HS-27A (cell line): Measurements from ENCODE around the gene TRERF1.

Source experiments
- DNase-seq: peaks from one replicate; pipeline ENCODE4 v3.0.0-alpha.2; 2012; ENCODE audit warnings: low read depth, missing footprints

The TRERF1 gene

DNA sequence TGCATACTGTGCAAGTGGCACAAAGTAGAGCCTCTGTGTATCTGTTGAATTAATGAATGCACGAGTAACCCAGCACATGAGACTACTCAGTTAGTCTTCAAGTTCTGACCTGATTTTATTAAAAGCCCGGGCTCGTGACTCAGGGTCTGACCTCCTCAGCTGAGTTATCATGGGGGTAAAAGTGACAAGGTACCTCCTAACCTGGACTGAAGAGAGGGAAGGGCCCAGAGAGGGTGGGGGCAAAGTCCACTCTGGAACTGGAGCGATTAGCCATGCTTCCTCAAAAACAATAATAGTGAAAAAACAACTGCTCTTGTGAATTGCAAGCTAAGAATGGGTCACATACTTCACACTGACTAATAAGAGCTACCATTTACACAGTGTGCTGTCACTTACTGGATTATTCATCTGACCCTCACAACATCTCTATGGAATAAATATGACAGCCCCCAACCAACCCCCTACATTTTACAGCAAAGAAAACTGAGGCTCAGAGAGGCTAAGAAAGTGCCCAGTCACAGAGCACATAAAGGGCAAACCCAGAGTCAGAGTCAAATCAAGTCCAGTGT, 26.7 kb downstream of the TRERF1 start:
- DNase-seq: no peak

DNA sequence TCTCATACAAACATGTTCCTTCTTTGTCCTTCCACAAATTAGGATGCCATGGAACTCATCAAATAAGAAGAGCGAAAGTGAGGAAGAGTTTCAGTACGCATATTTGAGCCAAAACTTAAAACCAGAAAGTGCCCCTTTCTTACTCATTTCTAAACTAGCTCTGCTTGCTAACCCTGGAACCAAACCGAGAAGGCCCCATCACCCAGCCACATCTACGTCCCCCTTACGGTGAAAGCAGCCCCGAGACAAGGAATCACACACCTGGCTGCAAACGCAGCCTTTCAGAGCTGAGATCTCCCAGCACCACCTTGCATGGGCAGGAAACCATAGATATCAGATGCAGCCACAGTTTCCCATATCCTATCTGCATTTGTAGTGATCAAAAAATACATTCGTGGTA, 28.5 kb downstream of the TRERF1 start:
- no peak for DNase-seq

DNA sequence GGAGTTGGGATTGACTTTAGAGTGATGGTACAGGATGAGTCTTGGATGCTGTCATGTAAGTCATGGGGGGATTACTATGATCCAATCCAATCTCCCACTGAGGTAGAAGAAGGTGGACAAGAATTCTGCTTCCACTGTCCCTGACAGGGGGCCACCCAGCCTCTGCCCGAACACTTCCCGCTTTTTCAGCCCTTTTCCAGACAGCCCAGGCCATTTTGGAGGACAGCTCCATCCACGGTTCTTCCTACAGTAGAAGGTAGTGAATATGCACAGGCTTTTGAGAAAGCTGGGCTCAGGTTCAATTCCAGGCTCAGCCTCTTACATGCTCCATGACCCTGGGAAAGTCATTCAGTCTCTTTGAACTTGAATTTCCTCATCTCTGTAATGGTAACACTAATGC, 31.0 kb downstream of the TRERF1 start:
- DNase-seq: no peak

DNA sequence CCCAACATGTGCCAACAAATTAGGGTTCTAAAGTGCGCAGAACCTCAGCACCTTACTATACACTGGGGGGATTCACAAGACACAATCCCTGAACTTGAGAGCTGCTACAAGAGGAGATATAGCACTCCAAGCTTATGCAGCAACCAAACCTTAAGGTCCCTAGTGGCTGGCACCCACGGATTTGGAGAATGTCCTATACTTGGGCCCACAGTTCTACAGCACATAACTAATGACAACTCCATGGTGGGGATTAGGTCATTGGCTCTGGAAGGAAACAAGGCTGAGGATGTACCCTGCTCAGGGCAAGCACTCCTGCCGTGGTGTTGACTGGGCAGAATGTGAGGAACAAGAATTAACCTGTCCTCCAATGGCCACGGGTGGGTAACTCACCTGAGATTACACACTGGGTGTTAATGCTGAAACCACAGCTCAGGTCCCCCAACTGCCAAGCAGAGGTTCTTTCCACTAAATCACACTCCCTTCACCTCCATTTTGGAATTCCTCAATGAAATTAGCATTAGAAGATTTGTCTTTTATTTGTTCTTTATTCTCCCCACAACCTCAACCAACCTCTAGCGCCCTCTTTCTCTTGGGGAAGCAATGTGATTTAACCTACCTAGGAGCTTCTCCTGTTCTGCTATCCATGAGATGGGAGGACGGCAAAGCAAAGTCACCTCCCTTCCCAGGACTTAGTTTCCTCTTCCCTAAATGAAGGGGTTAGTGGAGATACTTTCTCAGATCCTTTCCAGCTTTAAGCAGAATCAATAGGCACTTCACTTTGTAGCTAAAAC, 32.0 kb downstream of the TRERF1 start:
- DNase-seq: no peak

DNA sequence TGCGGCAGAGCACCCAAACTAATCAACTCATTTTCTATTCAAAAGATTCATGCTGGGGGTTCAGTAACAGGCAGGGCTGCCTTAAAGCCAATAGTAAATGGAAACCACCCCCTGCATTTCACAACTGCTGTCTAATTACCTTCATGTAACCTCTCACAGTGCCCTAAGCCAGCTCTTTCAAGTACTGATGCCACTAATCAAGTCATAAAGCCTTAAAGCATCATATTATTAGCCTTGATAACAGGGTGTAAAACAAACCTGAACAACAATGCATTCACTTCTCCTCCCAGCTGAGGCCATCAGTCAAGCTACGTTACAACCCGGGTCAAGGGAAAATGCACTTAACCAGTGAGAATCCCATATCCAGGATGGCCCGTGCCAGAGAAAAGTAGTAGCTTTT, 33.0 kb downstream of the TRERF1 start:
- no peak for DNase-seq

DNA sequence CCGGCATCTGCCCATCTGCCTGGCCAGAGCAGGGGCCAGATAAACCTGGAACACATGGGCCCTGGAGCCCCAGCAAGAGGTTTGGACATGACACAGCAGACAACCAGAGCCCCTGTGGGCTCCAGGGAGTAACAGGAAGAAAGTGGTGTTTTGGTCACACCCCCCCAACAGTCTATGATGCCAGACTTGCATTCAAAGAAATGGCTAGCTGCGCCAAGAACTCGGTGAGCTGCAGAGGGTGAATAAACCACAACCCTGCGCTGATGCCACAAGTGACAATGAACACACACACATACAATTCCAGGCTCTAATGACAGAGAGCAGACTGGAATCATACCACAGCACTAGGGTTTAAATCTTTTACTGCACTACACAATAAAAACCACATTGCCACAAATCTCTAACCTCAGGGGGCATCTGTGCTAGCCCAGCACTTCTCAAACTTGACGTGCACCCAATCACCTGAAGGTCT, 34.0 kb downstream of the TRERF1 start:
- no peak for DNase-seq

DNA sequence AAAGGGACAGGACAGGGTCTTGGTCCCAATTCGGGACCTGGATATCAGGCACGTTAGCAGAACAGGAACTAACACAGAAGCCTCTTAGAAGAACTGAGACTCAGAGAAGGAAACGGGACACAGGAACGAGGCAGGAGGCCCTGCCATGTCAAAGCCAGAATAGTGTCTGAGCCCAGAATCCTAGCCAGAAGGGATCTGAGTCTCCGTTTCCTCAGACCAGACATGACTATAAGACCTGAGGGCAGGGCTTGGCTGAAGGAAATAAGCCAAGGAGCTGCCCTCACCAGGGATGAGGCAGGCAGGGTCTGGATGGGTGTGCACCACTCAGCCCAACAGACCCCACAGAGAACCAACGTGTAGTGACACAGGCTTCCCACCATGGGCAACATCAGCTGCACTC, 40.3 kb downstream of the TRERF1 start:
- DNase-seq: no peak

DNA sequence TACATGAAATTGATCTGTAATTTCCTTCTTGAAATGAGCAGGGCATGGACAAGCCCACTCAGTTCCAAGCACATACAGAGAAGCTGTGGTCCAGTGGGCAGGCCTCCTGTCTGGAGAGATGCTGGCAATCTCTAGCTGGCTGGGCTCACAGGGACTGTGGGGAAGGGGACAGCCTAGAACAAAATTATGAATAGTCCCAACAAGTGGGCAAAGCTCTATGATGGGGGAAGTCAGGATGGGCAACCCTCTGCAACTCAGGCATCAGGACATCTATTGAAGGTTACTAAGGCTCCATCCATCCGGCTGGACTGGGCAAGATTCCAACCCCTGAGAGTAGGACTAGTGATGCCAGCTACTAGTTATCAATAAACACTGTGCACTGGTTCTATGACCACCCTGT, 40.9 kb downstream of the TRERF1 start:
- no peak for DNase-seq

DNA sequence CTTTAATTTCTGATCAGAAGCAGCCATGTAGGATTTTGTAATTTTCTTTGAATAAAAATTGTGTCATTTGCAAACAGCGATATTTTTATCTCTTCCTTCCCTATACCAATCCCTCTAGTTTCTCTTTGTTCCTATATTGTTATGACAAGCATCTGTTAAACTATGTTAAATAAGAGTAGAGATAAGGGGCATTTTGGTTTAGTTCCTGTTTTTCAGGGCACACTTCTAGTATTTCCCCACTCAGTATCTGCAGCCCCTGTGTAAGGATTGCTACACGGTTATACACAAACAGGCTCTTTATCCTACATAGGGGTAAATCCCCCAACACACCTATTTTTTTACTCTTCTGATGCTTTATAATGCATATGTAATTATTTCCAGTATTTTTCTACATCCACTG, 42.1 kb downstream of the TRERF1 start:
- DNase-seq: no peak

DNA sequence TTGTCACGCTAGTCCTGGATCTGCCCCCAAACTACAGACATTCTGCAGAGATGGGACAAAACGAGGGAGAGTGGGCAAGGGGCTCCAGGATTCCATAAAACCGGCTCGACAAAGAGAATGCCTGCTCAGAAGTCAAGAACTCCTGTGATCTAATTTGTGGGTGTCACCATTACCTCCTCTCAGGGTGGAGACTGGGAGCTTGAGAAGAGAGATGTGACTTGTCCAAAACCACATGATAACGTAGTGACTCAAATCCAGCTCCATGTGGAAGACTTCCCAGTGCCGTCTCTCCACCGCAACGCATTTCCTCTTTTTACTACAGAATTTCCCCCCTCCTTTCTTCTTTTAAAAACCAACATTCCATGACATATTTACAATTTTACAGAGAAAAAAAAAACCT, 44.3 kb downstream of the TRERF1 start:
- DNase-seq: no peak

DNA sequence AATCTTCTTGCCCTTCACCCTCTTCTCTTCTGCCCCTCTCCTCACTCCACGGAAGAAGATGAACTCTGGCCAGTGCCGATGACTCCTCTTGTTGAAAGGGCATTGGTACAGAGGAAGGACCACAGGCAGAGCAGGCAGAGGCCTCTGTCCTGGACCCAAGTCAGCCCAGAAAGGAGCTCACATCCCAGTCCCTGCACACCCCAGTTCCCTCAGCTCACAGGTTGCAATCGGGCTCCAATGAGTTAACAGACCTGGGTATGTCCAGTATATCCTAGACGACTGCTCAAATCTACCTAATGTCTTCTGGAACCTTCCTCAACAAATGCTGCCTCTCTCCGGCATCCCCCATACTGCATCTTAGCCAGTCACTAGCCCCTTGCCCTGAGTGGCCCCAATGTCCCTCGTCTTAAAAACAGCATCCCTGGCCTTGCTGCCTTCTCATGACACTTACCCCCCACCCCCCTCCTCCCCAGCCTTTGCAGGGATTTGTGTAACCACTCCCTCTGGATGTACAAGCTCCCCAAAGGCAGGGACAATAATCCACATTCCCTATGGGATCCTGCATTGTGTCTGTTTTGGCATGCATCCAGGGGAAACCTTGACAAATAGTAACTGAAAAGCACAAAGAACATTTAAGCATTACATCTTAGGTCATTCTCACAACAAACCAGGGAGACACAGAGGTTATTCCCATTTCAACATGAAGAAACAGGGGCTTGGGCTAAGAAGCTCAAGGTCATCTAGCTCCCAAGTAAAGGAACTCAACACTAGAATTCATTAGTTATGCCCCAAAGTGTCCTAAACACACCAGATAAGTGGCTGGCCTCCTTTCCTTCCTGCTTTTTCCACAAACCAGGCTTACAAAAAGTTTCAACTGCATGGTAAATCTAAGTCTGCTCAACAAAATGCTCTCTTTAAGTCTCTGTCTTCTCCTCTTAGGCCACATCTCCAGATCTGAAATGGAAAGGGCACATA, 45.1 kb downstream of the TRERF1 start:
- DNase-seq: no peak

DNA sequence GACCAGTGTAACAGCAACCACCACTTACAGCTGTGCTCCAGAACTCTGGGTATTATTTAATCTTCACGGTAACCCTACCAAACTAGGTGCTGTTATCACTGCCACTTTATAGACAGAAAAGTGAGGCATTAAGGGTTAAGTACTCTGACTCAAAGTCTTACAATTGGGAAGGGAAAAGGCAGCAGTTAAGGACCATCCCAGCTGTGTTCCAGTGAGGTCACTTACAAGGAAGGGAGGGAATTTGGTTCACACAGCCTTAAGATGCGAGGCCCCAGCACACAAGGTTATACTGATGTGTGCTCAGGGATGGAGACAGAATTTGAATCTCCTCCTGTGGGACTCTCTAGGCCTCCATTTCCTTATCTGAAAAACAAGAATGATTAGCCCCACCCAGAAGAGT, 46.7 kb downstream of the TRERF1 start:
- no peak for DNase-seq

DNA sequence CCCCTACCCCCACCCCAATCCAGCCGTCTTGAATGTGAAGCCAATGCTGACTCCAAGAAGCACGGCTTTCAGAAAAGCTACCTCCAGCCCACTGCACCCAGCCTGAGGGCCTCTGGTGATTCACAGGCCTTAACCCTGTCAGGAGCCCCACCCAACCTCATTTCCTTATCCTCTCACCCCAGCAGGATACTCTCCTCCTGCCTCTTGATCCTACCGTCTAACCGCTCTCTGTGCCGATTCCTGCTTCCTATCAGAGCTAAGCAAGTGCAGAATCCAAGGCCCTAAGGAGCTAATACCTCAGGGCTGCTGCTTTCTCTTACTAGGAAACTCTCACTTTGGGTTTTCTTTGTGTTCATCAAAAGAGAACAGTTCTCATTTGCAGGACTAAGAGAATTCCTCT, 47.2 kb downstream of the TRERF1 start:
- DNase-seq: peak; percentile 57

DNA sequence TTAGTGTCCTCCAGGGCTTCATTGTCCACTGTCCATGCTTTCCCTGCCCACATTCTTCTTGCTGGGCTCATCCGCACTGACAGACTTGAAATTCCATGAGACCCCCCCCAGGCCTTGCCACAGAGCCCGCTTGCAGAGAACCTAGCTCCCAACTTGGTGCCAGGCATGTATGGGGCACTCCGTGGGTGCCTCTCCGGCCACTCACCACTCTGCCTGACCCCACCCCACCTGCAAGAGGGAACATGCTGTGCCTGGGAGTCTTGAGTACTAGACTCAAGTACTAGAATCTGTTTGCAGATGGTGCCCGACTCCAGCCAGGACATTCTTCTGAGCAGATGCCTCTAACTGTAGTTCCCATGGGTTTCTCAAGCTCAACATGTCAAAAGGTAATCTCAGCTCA, 47.9 kb downstream of the TRERF1 start:
- no peak for DNase-seq

DNA sequence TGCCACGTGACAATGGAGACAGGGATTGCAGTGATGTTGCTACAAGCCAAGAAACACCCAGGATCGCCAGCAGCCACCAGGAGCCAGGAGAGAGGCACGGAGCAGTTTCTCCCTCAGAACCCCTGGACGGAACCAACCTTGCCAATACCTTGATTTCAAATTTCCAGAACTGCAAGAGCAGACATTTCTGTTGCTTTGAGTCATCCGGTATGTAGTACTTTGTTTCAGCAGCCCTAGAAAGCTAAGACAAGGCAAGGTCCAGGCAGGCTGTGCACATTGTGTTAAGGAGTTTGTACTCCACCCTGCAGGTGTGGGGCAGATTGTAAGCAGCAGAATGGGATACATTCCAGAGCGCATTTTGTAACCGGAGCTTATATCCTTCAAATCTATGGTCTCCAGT, 48.3 kb downstream of the TRERF1 start:
- no peak for DNase-seq

DNA sequence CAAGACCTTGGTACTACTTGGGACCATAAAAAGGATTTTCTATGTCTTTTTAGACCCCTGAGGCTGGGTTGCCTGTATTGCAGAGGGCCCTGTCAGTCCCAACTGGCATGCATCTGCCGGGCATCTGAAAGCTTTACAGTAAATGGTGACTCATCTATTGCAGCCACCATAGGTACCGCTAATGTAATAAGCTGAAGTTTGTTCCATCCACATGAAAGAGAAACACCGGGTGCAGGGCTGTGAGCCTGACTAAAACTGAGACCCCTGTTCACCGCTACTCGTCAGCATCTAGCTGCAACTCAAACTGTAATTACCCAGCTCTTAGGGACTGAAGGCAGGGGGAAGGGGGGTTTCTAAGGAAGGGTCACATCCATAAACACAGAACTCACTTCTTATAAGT, 49.5 kb downstream of the TRERF1 start:
- DNase-seq: no peak

DNA sequence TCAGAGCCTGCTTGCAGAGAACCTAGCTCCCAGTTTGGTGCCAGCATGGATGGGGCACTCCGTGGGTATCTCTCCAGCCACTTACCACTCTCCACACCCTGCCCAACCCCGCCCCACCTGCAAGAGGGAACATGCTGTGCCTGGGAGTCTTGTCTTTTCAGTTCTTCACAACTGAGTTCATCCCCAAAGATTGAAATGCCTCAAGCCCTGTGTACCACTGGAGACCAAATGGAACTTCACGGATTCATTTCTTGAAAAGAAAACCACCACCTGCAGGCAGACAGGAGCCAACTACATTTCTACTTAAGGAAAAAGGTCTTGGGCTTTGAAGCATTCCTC, 50.1 kb downstream of the TRERF1 start:
- no peak for DNase-seq

DNA sequence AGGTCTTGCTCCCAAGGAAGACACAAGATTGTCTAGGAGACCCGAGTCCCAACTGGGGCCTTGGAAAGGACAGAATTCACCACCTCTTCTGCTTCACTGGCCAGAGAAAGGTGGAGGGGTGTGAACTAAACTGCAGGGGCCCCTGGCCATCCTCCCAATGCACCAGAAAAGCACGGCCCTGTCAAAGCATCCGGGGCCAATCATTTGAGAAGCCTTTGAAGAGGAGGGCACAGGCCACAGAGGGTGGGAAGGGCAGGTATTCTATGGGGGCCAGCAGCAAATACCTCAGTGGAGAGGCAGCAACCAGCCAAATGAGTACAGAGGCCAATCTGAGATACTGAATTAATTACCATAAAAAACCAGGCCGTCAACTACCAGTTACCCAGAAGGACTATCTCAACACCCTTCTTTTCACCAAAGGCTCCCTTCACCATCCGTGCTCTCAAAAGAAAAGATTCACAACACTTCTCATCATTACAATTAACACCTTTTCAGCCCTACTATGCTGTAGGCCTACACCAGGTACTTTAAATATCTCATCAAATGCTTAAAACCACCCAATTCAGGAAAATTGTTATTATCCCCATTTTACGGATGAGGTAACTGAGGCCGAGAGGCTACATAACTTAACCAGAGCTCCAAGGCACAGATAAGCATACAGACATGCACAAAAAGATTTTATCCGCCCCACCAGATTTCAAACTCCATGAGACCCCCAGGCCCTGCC, 50.7 kb downstream of the TRERF1 start:
- no peak for DNase-seq

DNA sequence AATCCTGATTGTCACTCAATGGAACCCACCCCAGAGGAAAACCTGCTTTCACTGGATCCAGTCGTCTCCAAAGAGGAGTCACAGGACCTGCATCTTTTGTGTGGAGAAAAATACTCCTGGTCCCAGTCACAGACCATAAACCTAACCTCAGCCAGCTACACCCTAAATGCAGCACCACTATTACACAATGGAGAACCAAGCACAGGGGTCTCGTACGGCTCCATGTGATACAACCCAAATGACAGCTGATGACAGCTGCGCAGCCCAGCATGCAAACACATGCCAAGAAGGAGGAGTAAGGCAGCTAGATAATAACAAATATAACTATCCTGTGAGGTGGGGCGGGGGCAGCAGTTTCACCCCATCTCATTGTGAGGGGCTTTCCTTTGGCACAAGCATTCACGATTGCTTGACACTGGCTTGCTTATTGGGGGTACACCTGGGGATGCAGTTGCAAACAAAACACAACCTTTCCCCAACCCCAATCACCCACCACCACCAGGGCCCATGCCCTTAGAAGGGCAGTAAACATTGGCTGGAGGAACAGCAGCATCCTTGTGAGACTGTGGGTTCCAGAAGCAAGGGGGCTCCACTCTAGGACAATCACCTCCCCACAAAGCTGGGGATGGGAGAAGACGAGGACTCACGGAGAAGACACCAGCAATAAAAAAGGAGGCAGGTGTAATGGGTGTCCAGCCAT, 51.5 kb downstream of the TRERF1 start:
- no peak for DNase-seq

DNA sequence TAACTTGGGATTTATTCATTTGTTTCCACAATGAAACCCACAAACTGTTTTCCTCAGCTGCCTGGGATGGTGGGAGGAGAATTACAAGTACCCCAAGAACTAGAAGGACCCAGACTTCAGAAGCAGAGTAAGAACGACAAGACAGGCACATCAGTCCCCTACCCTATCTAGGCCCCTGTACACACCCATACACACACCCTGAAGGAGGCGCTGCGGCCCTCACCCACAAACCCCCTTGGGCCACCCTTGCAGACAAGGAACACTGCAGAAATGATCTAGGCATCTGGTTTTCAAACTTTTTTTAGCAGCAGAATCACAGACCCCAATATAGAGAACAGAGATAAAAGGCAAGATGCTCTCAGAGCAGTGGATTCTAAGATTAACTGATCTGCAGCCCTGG, 55.0 kb downstream of the TRERF1 start:
- no peak for DNase-seq

DNA sequence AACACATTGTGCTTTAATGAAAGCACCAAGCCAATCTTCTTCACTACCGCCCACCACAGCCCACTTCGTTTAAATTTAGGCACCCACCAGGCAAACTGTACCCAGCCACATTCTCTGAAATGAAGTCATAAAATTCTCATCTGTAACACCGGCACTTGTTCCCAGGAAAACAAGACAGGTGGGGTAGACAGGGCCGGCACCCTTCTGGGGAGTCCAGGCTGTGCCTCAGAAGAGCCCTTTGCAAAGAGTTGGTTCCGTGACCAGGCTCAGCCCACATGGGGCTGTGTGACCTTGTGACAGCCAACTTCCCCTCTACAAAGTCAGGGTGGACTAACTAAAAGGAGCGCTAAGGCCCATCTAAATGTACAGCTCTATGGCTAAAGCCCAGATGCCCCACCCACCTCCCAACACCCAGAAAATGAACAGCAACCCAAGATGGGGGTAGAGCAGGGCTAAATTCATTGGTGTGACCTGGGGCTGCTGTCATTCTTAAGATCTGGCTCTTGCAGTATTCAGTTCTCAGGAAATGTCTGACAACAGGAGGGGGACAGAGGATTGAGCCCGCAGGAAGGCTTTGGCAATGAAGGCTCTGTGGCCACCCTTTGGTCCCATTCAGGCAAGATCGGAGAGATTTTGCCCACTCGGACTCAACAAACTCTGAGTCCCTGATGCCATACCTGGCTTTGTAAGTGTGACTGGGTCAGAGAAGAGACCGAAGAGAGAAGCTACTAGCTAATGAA, 56.7 kb downstream of the TRERF1 start:
- no peak for DNase-seq
